PFSK-1 (cell line): ENCODE data around the gene BGN.

Experiments used
- POLR2AphosphoS5 ChIP-seq: IDR thresholded peaks from 2 replicates; pipeline ENCODE4 v1.6.1; 2012; ENCODE audit warnings: low read depth, mild to moderate bottlenecking, control low read depth, low read length, moderate library complexity
- SIN3A ChIP-seq: IDR thresholded peaks from 2 replicates; pipeline ENCODE4 v1.6.1; 2012; ENCODE audit warnings: mild to moderate bottlenecking, low read length, moderate library complexity, borderline replicate concordance; ENCODE audit not compliant: insufficient read depth

- no peak for TF ChIP-seq SIN3A
- no peak for TF ChIP-seq POLR2AphosphoS5
Measured at GRCh38 chrX:153458476-153458875, 36.3 kb upstream of the BGN start.
